ENCODE measurements around the gene SERGEF. TPM values are rescaled to one million over a fixed set of nuclear protein-coding genes. Genes with fewer than 3 reads are reported as not detected.

The SERGEF gene
- total RNA-seq, 1 donor from 2014 or later, result 24.0 TPM

DNA sequence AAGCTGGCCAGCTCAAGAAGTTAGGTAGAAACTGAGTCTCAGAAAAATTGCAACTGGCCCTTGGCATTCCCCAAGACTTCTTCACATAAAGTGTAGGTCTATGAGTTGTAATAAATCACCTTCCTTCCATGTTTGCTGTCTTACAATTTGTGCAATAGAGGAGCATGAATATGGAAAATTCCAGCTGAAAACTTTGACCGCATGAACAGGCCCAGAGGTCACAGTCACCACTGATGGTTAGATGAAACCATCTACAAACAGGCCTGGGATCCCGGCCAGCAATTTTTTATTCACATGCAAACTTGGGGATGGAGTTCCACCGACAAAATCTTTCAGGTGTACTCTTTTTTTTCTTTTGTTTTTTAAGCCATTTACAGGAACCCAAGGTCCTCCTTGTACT, 88.1 kb downstream of the SERGEF start:
- Mint-ChIP-seq H3K27me3 (ENCODE audit: unreplicated experiment) (no peaks in the 10 kb centered on the region), H3K27ac (ENCODE audit: unreplicated experiment) (no peak overlapping the region), H3K4me3 (ENCODE audit: unreplicated experiment) (no peak overlapping the region), H3K36me3 (ENCODE audit: unreplicated experiment) (peaks cover 6% of the 10 kb centered on the region), H3K9me3 (ENCODE audit: unreplicated experiment) (no peaks in the 10 kb centered on the region), H3K4me1 (ENCODE audit: unreplicated experiment) (peaks cover 37% of the 10 kb centered on the region)
- TF ChIP-seq, protein P1, sequence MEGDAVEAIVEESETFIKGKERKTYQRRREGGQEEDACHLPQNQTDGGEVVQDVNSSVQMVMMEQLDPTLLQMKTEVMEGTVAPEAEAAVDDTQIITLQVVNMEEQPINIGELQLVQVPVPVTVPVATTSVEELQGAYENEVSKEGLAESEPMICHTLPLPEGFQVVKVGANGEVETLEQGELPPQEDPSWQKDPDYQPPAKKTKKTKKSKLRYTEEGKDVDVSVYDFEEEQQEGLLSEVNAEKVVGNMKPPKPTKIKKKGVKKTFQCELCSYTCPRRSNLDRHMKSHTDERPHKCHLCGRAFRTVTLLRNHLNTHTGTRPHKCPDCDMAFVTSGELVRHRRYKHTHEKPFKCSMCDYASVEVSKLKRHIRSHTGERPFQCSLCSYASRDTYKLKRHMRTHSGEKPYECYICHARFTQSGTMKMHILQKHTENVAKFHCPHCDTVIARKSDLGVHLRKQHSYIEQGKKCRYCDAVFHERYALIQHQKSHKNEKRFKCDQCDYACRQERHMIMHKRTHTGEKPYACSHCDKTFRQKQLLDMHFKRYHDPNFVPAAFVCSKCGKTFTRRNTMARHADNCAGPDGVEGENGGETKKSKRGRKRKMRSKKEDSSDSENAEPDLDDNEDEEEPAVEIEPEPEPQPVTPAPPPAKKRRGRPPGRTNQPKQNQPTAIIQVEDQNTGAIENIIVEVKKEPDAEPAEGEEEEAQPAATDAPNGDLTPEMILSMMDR (IDR thresholded peaks at IDR 0.05), result no peak
- DNase-seq (ENCODE audit: extremely low spot score, unreplicated experiment), result no peak

DNA sequence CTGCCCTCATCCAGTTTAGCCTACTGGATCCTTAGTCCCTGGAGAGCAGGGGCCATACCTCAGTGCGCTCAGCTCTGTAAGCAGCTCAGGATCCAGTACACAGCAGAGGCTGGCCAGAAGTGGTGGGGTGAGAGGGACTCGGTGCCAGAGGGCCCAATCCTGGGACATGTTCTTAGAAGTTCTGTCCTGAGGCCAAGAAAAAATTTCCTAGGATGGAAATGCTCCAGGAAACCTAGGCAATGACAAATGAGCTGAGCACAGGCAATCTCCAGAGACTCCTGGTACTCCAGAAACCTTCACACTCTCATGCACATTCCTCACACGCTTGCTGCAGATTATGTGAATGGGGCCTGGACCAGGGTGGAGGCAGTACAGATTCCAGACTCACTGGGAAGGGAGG, 89.6 kb downstream of the SERGEF start:
- peaks cover 6% of the 10 kb centered on the region for H3K36me3 Mint-ChIP-seq (ENCODE audit: unreplicated experiment)

DNA sequence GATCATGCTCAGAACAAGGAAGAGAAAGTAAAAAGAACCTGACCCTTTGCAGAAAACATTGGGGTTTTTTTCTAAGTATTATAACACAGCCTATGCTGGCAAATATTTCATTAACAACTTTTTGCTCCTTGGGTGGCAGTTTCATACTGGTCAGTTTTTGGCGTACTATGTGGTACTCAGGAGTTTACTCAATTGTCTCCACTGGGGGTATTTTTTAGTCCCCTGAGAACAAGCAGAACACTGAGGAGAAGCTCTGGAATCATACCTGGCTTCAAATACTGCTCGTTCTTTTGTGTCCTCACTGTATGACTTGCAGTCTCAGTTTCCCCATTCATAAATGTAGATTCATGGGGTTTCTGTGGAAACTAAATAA, 90.4 kb downstream of the SERGEF start:
- TF ChIP-seq, protein P1 (IDR thresholded peaks at IDR 0.05), result no peak
- H3K27me3 Mint-ChIP-seq (ENCODE audit: unreplicated experiment), result no peaks in the 10 kb centered on the region
- H3K36me3 Mint-ChIP-seq (ENCODE audit: unreplicated experiment), result peaks cover 6% of the 10 kb centered on the region
- DNase-seq (ENCODE audit: extremely low spot score, unreplicated experiment), result no peak
- peak overlapping the region; percentile 27 for H3K4me3 Mint-ChIP-seq (ENCODE audit: unreplicated experiment)
- H3K4me1 Mint-ChIP-seq (ENCODE audit: unreplicated experiment), result peaks cover 32% of the 10 kb centered on the region
- H3K9me3 Mint-ChIP-seq (ENCODE audit: unreplicated experiment), result no peaks in the 10 kb centered on the region
- H3K27ac Mint-ChIP-seq (ENCODE audit: unreplicated experiment), result peak overlapping the region; percentile 76

More for the DNA sequence above, 89.6 kb downstream of the SERGEF start:
- Mint-ChIP-seq H3K4me1 (ENCODE audit: unreplicated experiment) (peaks cover 37% of the 10 kb centered on the region), H3K9me3 (ENCODE audit: unreplicated experiment) (no peaks in the 10 kb centered on the region), H3K4me3 (ENCODE audit: unreplicated experiment) (no peak overlapping the region), H3K27ac (ENCODE audit: unreplicated experiment) (peak overlapping the region; percentile 61), H3K27me3 (ENCODE audit: unreplicated experiment) (no peaks in the 10 kb centered on the region)
- DNase-seq (ENCODE audit: extremely low spot score, unreplicated experiment), result no peak
- TF ChIP-seq, protein P1 (IDR thresholded peaks at IDR 0.05), result no peak

DNA sequence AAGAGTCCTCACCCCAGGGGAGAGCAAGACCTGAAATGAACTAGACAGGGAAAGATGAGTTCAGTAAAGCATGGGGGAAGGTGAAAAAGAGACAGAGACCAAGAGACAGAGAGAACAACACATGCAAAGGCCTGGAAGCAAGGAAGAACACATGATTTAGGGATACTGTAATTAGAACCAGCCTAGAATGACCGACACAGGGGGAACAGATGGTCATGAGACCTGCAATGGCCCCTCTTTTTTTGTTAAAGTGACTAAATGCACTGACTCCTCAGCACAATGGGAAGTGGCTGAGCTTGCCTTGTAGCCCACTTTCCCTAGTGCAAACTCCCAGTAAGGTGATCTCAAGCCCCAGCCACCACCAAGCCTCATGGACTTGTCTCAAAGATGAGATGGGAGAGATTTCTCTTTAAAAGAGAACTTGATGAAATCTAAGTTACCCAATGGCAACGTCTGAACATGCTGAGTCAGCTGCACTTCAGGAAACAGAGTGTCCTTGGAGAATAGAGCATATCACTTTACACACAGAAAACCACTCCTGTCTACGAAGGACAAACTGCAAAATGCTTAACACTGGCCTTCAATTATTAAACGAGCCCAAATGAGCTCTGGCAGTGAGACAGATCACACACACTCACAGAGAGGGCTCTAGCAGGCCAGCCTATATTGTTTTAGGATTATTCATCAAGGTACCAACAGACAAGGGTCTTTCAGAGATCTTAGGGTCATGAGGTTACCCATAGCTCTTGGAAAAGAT, 91.0 kb downstream of the SERGEF start:
- peak overlapping the region; percentile 76 for H3K27ac Mint-ChIP-seq (ENCODE audit: unreplicated experiment)
- peaks cover 6% of the 10 kb centered on the region for H3K36me3 Mint-ChIP-seq (ENCODE audit: unreplicated experiment)
- peaks cover 31% of the 10 kb centered on the region for H3K4me1 Mint-ChIP-seq (ENCODE audit: unreplicated experiment)
- no peak for DNase-seq (ENCODE audit: extremely low spot score, unreplicated experiment)
- TF ChIP-seq, protein P1 (IDR thresholded peaks at IDR 0.05), result no peak
- H3K9me3 Mint-ChIP-seq (ENCODE audit: unreplicated experiment), result no peaks in the 10 kb centered on the region
- H3K27me3 Mint-ChIP-seq (ENCODE audit: unreplicated experiment), result no peaks in the 10 kb centered on the region
- H3K4me3 Mint-ChIP-seq (ENCODE audit: unreplicated experiment), result peak overlapping the region; percentile 27

DNA sequence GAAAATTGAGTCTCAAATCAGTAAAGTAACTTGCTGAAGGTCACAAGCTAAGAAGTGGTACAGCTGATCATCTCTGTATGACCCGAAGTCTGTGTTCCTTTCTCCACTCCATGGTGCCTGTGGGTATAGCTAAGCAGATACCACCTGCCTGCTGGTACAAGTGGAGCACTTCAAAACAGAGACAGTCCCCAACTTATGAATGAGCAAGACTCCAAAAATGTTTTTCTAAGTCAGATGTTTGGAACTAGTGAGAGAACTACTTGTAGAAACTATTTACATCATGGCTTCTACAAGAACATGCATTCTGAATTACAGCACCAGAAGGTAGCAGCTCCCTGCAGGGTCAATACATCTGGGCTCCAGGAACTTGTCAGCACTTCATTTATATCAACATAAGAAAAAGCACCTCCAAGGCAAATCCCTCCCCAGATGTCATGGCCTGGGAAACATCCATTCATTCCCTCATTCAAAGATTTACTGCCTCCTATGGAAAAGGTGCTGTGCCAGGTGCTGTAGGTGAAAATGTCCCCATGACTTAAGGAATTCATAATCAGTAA, 94.7 kb downstream of the SERGEF start:
- no peaks in the 10 kb centered on the region for H3K9me3 Mint-ChIP-seq (ENCODE audit: unreplicated experiment)
- H3K4me3 Mint-ChIP-seq (ENCODE audit: unreplicated experiment), result no peak overlapping the region
- no peak overlapping the region for H3K27ac Mint-ChIP-seq (ENCODE audit: unreplicated experiment)
- no peaks in the 10 kb centered on the region for H3K27me3 Mint-ChIP-seq (ENCODE audit: unreplicated experiment)
- no peak for DNase-seq (ENCODE audit: extremely low spot score, unreplicated experiment)
- peaks cover 25% of the 10 kb centered on the region for H3K4me1 Mint-ChIP-seq (ENCODE audit: unreplicated experiment)
- peaks cover 2% of the 10 kb centered on the region for H3K36me3 Mint-ChIP-seq (ENCODE audit: unreplicated experiment)
- TF ChIP-seq, protein P1 (IDR thresholded peaks at IDR 0.05), result no peak

All from osteocyte (in vitro differentiated cells).